WI38 (cell line): Measurements from ENCODE around the gene ERGIC1.

Source experiments
- H3K4me3 ChIP-seq: 2 replicates; pipeline ENCODE4 v1.5.1; 2011; ENCODE audit warnings: low read depth, mild to moderate bottlenecking, control low read depth, low read length
- CTCF ChIP-seq: IDR thresholded peaks from 2 replicates; pipeline ENCODE4 v1.5.1; 2012; ENCODE audit warnings: low read depth, mild to moderate bottlenecking, control low read depth, low read length

Gene ERGIC1

GRCh38 chr5:172921906-172922305 lies 87.9 kb downstream of the ERGIC1 start:
- H3K4me3 ChIP-seq = no peak overlapping the region
- no peak for TF ChIP-seq CTCF

GRCh38 chr5:172923539-172923938 lies 89.5 kb downstream of the ERGIC1 start:
- no peak overlapping the region for H3K4me3 ChIP-seq
- TF ChIP-seq CTCF = no peak

GRCh38 chr5:172925336-172925948 lies 91.4 kb downstream of the ERGIC1 start:
- no peak for TF ChIP-seq CTCF
- H3K4me3 ChIP-seq = no peak overlapping the region

- no peak overlapping the region for H3K4me3 ChIP-seq
- TF ChIP-seq CTCF = no peak
These were observed 92.0 kb downstream of the ERGIC1 start for GRCh38 chr5:172926008-172926523.

- TF ChIP-seq CTCF = no peak
- no peak overlapping the region for H3K4me3 ChIP-seq
These were observed 92.7 kb downstream of the ERGIC1 start for GRCh38 chr5:172926796-172927195.

GRCh38 chr5:172929371-172929838 lies 95.4 kb downstream of the ERGIC1 start:
- H3K4me3 ChIP-seq = no peak overlapping the region
- no peak for TF ChIP-seq CTCF

GRCh38 chr5:172931001-172931536 lies 97.0 kb downstream of the ERGIC1 start:
- H3K4me3 ChIP-seq = no peak overlapping the region
- TF ChIP-seq CTCF = no peak
